Activated T-cell treated with anti-CD3 and anti-CD28 coated beads for 48 hours (primary cell): Measurements from ENCODE around the gene BLID.

Experiments used
- DNase-seq: peaks from one replicate; pipeline ENCODE4 v3.0.0-alpha.2; 2020; ENCODE audit warnings: low read depth

Gene BLID

GRCh38 chr11:122104341-122104740 is 11.7 kb downstream of the BLID start:
- no peak for DNase-seq

- no peak for DNase-seq
Measured at GRCh38 chr11:122103726-122104125, 12.3 kb downstream of the BLID start.

GRCh38 chr11:122103321-122103720 is 12.7 kb downstream of the BLID start:
- no peak for DNase-seq

- DNase-seq, result no peak
Measured at GRCh38 chr11:122102426-122102825, 13.6 kb downstream of the BLID start.

GRCh38 chr11:122101625-122102291 is 14.3 kb downstream of the BLID start:
- no peak for DNase-seq

- DNase-seq, result no peak
Measured at GRCh38 chr11:122100756-122101080, 15.3 kb downstream of the BLID start.

GRCh38 chr11:122100037-122100755 is 15.8 kb downstream of the BLID start:
- no peak for DNase-seq

GRCh38 chr11:122099374-122100036 is 16.5 kb downstream of the BLID start:
- DNase-seq, result no peak

- DNase-seq, result no peak
Measured at GRCh38 chr11:122098261-122098980, 17.6 kb downstream of the BLID start.

- no peak for DNase-seq
Measured at GRCh38 chr11:122097419-122098001, 18.5 kb downstream of the BLID start.

GRCh38 chr11:122096272-122097112 is 19.5 kb downstream of the BLID start:
- no peak for DNase-seq

GRCh38 chr11:122095681-122096262 is 20.2 kb downstream of the BLID start:
- no peak for DNase-seq

GRCh38 chr11:122094836-122095235 is 21.2 kb downstream of the BLID start:
- no peak for DNase-seq

GRCh38 chr11:122093731-122094275 is 22.2 kb downstream of the BLID start:
- no peak for DNase-seq

GRCh38 chr11:122091835-122092234 is 24.2 kb downstream of the BLID start:
- no peak for DNase-seq

GRCh38 chr11:122089111-122089510 is 26.9 kb downstream of the BLID start:
- DNase-seq, result no peak

- no peak for DNase-seq
Measured at GRCh38 chr11:122085712-122086111, 30.3 kb downstream of the BLID start.

GRCh38 chr11:122085264-122085663 is 30.8 kb downstream of the BLID start:
- no peak for DNase-seq

- no peak for DNase-seq
Measured at GRCh38 chr11:122082205-122082604, 33.8 kb downstream of the BLID start.

- DNase-seq, result no peak
Measured at GRCh38 chr11:122081073-122081472, 34.9 kb downstream of the BLID start.

- DNase-seq, result no peak
Measured at GRCh38 chr11:122077459-122077858, 38.6 kb downstream of the BLID start.
